ENCODE results near the gene CEACAM21. TPM values are rescaled to one million over a fixed set of nuclear protein-coding genes. Genes with fewer than 3 reads are reported as not detected.

Gene CEACAM21
- total RNA-seq, 1 experiment from 2014 or later = 0.35 TPM

GRCh38 chr19:41595890-41596280 lies 19.9 kb downstream of the CEACAM21 start (continued):
- no peak for TF ChIP-seq ARID4B (CRISPR knock-in tag; IDR thresholded peaks at IDR 0.05; ENCODE audit: borderline replicate concordance)

GRCh38 chr19:41597600-41598041 lies 21.7 kb downstream of the CEACAM21 start:
- TF ChIP-seq CTCF (IDR thresholded peaks at IDR 0.05) (peak; percentile 96), TCF7 (CRISPR knock-in tag; IDR thresholded peaks at IDR 0.05; ENCODE audit: low read depth) (no peak)
- H3K27me3 Mint-ChIP-seq (ENCODE audit: low read depth) = peaks cover 78% of the 10 kb centered on the region
- POLR2A ChIA-PET = no interaction called here
- no peaks in the 10 kb centered on the region for H3K9me3 Mint-ChIP-seq
- H3K4me1 Mint-ChIP-seq = peaks cover 16% of the 10 kb centered on the region
- CTCF ChIA-PET = interaction anchor here (0.7 to 5.5 kb wide), 11 partner anchors 19 to 216 kb away, joined by 3 to 33 read pairs (median 4); partner anchors contain the start of gene DMAC2
- H3K36me3 Mint-ChIP-seq = no peaks in the 10 kb centered on the region
- no peak overlapping the region for H3K27ac Mint-ChIP-seq
- H3K4me3 Mint-ChIP-seq = no peak overlapping the region
- DNase-seq (ENCODE audit: low spot score) (peak; percentile 80), ATAC-seq (peak; percentile 84)

- DNase-seq (ENCODE audit: low spot score) = peak; percentile 26
- no peaks in the 10 kb centered on the region for H3K36me3 Mint-ChIP-seq
- no peak overlapping the region for H3K27ac Mint-ChIP-seq
- H3K27me3 Mint-ChIP-seq (ENCODE audit: low read depth) = peaks cover 80% of the 10 kb centered on the region
- peaks cover 16% of the 10 kb centered on the region for H3K4me1 Mint-ChIP-seq
- H3K9me3 Mint-ChIP-seq = no peaks in the 10 kb centered on the region
- ChIA-PET POLR2A (no interaction called here), CTCF (interaction anchor here (0.7 to 5.5 kb wide), 14 partner anchors 29 to 258 kb away, joined by 3 to 33 read pairs (median 4); partner anchors contain the start of gene CEACAM7)
- no peak overlapping the region for H3K4me3 Mint-ChIP-seq
- TF ChIP-seq ZNF232 (CRISPR knock-in tag; IDR thresholded peaks at IDR 0.05) = no peak
- TF ChIP-seq TP53 (CRISPR knock-in tag; IDR thresholded peaks at IDR 0.05) = no peak
- TF ChIP-seq ZBTB21 (CRISPR knock-in tag; IDR thresholded peaks at IDR 0.05; ENCODE audit: borderline replicate concordance) = no peak
- TF ChIP-seq IRF2 (CRISPR knock-in tag; IDR thresholded peaks at IDR 0.05; ENCODE audit: borderline replicate concordance, low read depth) = no peak
- no peak for TF ChIP-seq TEAD1 (CRISPR knock-in tag; IDR thresholded peaks at IDR 0.05)
- ATAC-seq = peak; percentile 50
These were observed 23.4 kb downstream of the CEACAM21 start for GRCh38 chr19:41599175-41599966.

GRCh38 chr19:41601771-41602170 lies 25.8 kb downstream of the CEACAM21 start:
- peak; percentile 5 for DNase-seq (ENCODE audit: low spot score)
- H3K36me3 Mint-ChIP-seq = no peaks in the 10 kb centered on the region
- H3K9me3 Mint-ChIP-seq = no peaks in the 10 kb centered on the region
- ChIA-PET POLR2A (no interaction called here), CTCF (interaction anchor here (0.8 to 1.1 kb wide), 3 partner anchors 100 to 151 kb away, joined by 3 to 4 read pairs (median 3); no protein-coding TSS in a partner anchor)
- no peak for ATAC-seq
- peaks cover 16% of the 10 kb centered on the region for H3K4me1 Mint-ChIP-seq
- H3K27me3 Mint-ChIP-seq (ENCODE audit: low read depth) = peaks cover 87% of the 10 kb centered on the region
- H3K4me3 Mint-ChIP-seq = no peak overlapping the region
- H3K27ac Mint-ChIP-seq = no peak overlapping the region
- TF ChIP-seq FOXJ3 (CRISPR knock-in tag; IDR thresholded peaks at IDR 0.05; ENCODE audit: borderline replicate concordance) (no peak), GRHL2 (CRISPR knock-in tag; IDR thresholded peaks at IDR 0.05; ENCODE audit: insufficient replicate concordance, severe bottlenecking) (no peak), ZNF281 (CRISPR knock-in tag; IDR thresholded peaks at IDR 0.05) (no peak), ZNF671 (CRISPR knock-in tag; IDR thresholded peaks at IDR 0.05) (no peak), ZNF512 (CRISPR knock-in tag; IDR thresholded peaks at IDR 0.05; ENCODE audit: borderline replicate concordance) (no peak), STAT6 (CRISPR knock-in tag; conservative IDR thresholded peaks at IDR 0.05; ENCODE audit: low read depth) (no peak), HMGA2 (CRISPR knock-in tag; IDR thresholded peaks at IDR 0.05) (no peak)

Measured in WTC11 (cell line).